Ovary (tissue), 9 donors: ENCODE results near the gene LYRM7. TPM values are rescaled to one million over a fixed set of nuclear protein-coding genes. Genes with fewer than 3 reads are reported as not detected.
"Not testable (repeated sequence)": the region's sequence is repeated elsewhere in the genome, so short reads cannot be mapped to it uniquely, and the experiment has no call there.

Experiments used
- DNase-seq, 5 donors: peaks; one replicate each; pipeline ENCODE4 v3.0.0-alpha.2; 2019 to 2020
- H3K27ac ChIP-seq, 2 donors: fragments of 200-600 bp; one replicate each; pipeline versions ENCODE4 v1.5.1 to v1.8.0; 2019 to 2022
- H3K27me3 ChIP-seq: fragments of 200-600 bp; one replicate; pipeline ENCODE4 v1.8.0; 2022
- H3K36me3 ChIP-seq: fragments of 200-600 bp; sonication (generic); one replicate; pipeline ENCODE4 v1.5.1; 2019
- H3K4me1 ChIP-seq: one replicate; pipeline ENCODE4 v1.8.1; 2013; ENCODE audit warnings: mild to moderate bottlenecking, moderate library complexity; ENCODE audit not compliant: insufficient read depth
- H3K4me3 ChIP-seq: fragments of 200-600 bp; sonication (generic); one replicate; pipeline ENCODE4 v1.5.1; 2017
- H3K9me3 ChIP-seq, 2 donors: fragments of 200-600 bp in 1 of 2; sonication (generic) in 1 of 2; one replicate each; pipeline versions ENCODE4 v1.5.1 to v1.8.1; 2013 to 2019; ENCODE audit warnings: mild to moderate bottlenecking in 1 of 2, moderate library complexity in 1 of 2
- EP300 ChIP-seq: sonication (generic); formaldehyde crosslinking; IDR thresholded peaks from one replicate; pipeline ENCODE4 v1.6.1; 2017; ENCODE audit warnings: antibody characterized with exemption
- POLR2A ChIP-seq: fragments of 450-650 bp; IDR thresholded peaks from one replicate; pipeline ENCODE4 v1.6.1; 2017; ENCODE audit warnings: antibody characterized with exemption, mild to moderate bottlenecking, moderate library complexity
- WGBS, 3 donors: extraction: QIAGEN DNeasy Blood & Tissue Kit in 1 of 3; methylation state at CpG; one replicate each; pipeline versions ENCODE4 v1.1.5 to v1.1.7; 2013 to 2017; 5-methylcytosine and 5-hydroxymethylcytosine counted together
- intact Hi-C, 4 donors: fragments of 100-400 bp; cut with DNase I; formaldehyde crosslinking; loops; one replicate each; pipeline versions ENCODE4 v1.11.0 to v1.15.1; 2022 to 2023
- polyA plus RNA-seq, 2 donors: library from polyadenylated mRNA; stranded (reverse); fragments of 200-250 nt in 1 of 2; fragments of 350-450 nt in 1 of 2; fragmentation: Illumina TruSeq in 1 of 2; extraction: RNeasy Lipid Tissue Mini Kit (QIAGEN cat#74804) in 1 of 2; gene quantifications; one replicate each; pipeline ENCODE4 v1.2.3, GENCODE V29; 2013 to 2014
- total RNA-seq, 7 donors: library from RNA; depleted of rRNA in 2 of 7; stranded (reverse); fragments of >200 nt in 2 of 7; fragmentation: NEBNext Ultra II Directional in 3 of 7; extraction: Animal tissue kit (Norgen Biotek cat#: 25700) in 3 of 7; gene quantifications; one replicate each; pipeline versions ENCODE4 v1.1.0 to v1.2.4, GENCODE V29; 2016 to 2023
- TF ChIP-seq, protein P1 (sequence below), 3 donors: fragments of 450-650 bp in 2 of 3; fragments of 200-600 bp in 1 of 3; IDR thresholded peaks; one replicate each; pipeline versions ENCODE4 v1.5.1 to v1.8.0; 2016 to 2022; ENCODE audit warnings: antibody characterized with exemption in 3 of 3, mild to moderate bottlenecking in 1 of 3
- donor health status: DM: no; HTN: no; CAD: no; lungs with moderate emphysema.
- donor health status: DM: no; HTN: no; CAD: no.
- donor health status: Bipolar disorder and iron deficiency.
- donor health status: DM: yes; HTN: yes; CAD: no.
- donor health status: DM: no; HTN: no; CAD: no.
- donor health status: DM: yes; HTN: yes; CAD: no.

LYRM7 gene
- total and polyA plus RNA-seq, 9 donors: 3.9 to 17.9 (median 9.0) TPM

DNA sequence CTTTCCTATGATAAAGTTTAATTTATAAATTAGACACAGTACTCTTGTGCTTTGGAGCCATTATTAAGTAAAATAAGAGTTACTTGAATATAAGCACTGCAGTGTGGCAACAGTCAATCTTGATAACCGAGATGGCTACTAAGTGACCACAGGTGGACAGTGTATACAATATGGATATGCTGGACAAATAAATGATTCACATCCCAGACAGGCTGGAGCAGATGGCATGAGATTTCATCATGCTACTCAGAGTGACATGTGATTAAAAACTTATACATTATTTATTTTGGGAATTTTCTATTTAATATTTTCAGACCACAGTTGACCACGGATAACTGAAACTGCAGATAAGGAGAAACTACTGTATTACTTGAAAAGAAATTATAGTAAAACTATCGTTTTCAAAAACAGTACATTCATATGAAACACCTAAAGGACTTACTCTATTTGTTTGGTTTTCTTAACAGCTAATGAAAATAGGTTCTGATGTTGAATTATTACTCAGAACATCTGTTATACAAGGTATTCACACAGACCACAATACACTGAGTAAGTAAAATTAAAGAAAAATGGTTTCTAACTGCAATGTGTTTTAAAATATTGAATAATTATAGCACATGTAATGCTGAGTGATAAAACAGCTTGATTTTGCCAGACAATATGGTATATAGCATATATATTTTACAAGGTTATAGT lies 16.0 kb downstream of the LYRM7 start:
- no peaks in the 10 kb centered on the region for H3K4me1 ChIP-seq
- DNase-seq: no peak
- no peaks in the 10 kb centered on the region for H3K27me3 ChIP-seq
- intact Hi-C loops: no loop called here
- no peaks in the 10 kb centered on the region for H3K36me3 ChIP-seq
- TF ChIP-seq, protein P1, sequence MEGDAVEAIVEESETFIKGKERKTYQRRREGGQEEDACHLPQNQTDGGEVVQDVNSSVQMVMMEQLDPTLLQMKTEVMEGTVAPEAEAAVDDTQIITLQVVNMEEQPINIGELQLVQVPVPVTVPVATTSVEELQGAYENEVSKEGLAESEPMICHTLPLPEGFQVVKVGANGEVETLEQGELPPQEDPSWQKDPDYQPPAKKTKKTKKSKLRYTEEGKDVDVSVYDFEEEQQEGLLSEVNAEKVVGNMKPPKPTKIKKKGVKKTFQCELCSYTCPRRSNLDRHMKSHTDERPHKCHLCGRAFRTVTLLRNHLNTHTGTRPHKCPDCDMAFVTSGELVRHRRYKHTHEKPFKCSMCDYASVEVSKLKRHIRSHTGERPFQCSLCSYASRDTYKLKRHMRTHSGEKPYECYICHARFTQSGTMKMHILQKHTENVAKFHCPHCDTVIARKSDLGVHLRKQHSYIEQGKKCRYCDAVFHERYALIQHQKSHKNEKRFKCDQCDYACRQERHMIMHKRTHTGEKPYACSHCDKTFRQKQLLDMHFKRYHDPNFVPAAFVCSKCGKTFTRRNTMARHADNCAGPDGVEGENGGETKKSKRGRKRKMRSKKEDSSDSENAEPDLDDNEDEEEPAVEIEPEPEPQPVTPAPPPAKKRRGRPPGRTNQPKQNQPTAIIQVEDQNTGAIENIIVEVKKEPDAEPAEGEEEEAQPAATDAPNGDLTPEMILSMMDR (IDR thresholded peaks at IDR 0.05): no peak
- TF ChIP-seq POLR2A (no peak), EP300 (no peak)
- no peak overlapping the region for H3K27ac ChIP-seq
- H3K9me3 ChIP-seq: no peaks in the 10 kb centered on the region
- no peak overlapping the region for H3K4me3 ChIP-seq
- 70 to 77% (median 73%) methylated on average over 3 of the region's 3 CpGs for WGBS, 3 donors

DNA sequence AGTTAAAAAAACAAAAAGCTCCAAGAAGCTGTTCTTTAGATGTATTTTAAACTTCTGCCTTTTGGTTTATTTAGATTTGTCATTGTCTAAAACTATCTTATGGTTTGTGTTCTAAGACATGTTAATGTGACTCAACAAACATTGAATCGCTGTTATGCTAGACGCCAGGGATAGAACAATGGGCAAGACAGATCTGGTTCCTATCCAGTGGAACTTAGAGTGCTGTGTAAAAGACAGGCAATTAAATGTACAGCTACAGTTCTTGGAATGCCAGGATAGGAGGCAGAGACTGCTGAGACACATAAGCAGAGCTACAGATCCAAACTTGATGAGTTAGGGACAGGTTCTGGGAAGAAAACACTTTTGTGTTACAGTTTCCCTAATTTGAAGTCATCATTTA lies 22.4 kb downstream of the LYRM7 start:
- H3K27me3 ChIP-seq: no peaks in the 10 kb centered on the region
- H3K9me3 ChIP-seq: no peaks in the 10 kb centered on the region
- H3K4me3 ChIP-seq: no peak overlapping the region
- no peaks in the 10 kb centered on the region for H3K36me3 ChIP-seq
- no peak for DNase-seq
- intact Hi-C loops: no loop called here
- no peaks in the 10 kb centered on the region for H3K4me1 ChIP-seq
- no peak overlapping the region for H3K27ac ChIP-seq
- 92 to 95% (median 94%) methylated on average over 2 of the region's 2 CpGs for WGBS, 3 donors
- TF ChIP-seq, protein P1 (IDR thresholded peaks at IDR 0.05): no peak
- TF ChIP-seq EP300: no peak
- no peak for TF ChIP-seq POLR2A

DNA sequence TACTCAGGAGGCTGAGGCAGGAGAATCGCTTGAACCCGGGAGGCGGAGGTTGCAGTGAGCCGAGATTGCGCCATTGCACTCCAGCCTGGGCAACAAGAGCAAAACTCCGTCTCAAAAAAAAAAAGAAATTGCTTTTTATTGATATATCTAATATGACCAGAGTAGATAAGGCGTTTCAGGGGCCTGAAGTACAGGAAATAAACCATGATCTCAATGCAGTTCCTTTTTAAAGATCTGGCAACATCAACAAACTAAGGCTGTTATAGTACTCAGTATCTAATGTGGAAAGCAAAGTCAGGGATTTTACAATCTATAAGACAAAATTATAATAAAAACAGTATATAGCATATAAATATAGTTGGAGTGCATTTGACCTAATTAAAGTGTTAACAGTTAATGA lies 23.2 kb downstream of the LYRM7 start:
- WGBS, 3 donors: 94 to 97% (median 95%) methylated on average over 7 of the region's 7 CpGs
- intact Hi-C loops: not testable (repeated sequence)

DNA sequence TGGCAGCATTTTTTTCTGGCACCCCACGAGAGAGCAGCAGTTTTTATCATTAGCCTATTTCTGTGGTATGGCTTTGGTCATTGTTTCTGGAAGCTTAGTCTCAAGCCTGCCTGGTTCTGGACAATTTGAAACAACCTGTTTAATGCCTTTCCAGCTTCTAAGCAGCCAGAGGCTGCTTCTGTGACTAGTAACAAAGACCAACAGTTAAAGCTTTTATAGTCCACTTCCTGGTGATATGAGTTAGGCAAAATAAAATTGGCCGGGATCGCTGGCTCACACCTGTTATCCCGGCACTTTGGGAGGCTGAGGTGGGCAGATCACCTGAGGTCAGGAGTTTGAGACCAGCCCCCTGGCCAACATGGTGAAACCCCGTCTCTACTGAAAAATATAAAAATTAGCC lies 24.0 kb downstream of the LYRM7 start:
- Histone ChIP-seq H3K27ac (no peak overlapping the region), H3K4me1 (no peaks in the 10 kb centered on the region), H3K9me3 (no peaks in the 10 kb centered on the region), H3K36me3 (no peaks in the 10 kb centered on the region), H3K27me3 (no peaks in the 10 kb centered on the region), H3K4me3 (no peak overlapping the region)
- DNase-seq: no peak
- WGBS, 3 donors: 84 to 88% (median 85%) methylated on average over 5 of the region's 5 CpGs
- TF ChIP-seq, protein P1 (IDR thresholded peaks at IDR 0.05): no peak
- TF ChIP-seq POLR2A (no peak), EP300 (no peak)
- intact Hi-C loops: no loop called here

More for the DNA sequence above, 23.2 kb downstream of the LYRM7 start:
- not testable (repeated sequence) for H3K27me3 ChIP-seq, H3K36me3 ChIP-seq, H3K9me3 ChIP-seq, DNase-seq, H3K4me3 ChIP-seq, H3K27ac ChIP-seq, H3K4me1 ChIP-seq

DNA sequence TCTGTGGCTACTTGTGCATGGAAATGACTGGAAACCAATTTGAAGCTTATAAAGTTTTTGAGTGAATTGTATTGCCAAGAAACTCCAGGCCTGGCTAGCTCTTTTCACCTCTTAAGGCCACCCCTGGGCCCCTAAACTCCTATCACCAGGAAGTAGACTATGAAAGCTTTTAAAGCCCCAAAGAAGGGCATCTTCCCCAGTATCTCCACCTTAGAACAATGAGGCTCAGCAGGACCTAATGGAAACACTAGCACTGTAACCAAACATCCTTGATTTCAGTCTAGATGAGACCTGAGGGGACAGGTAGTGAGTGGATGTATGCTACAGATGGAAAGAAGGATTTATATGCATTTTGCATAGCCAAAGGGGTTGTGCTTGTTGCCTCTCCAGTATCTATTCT lies 25.0 kb downstream of the LYRM7 start:
- intact Hi-C loops: no loop called here
- no peaks in the 10 kb centered on the region for H3K4me1 ChIP-seq
- TF ChIP-seq POLR2A: no peak
- TF ChIP-seq, protein P1 (IDR thresholded peaks at IDR 0.05): no peak
- no peak for TF ChIP-seq EP300
- H3K4me3 ChIP-seq: no peak overlapping the region
- H3K9me3 ChIP-seq: no peaks in the 10 kb centered on the region
- no peak for DNase-seq
- H3K36me3 ChIP-seq: no peaks in the 10 kb centered on the region
- H3K27ac ChIP-seq: no peak overlapping the region
- H3K27me3 ChIP-seq: no peaks in the 10 kb centered on the region
